WTC11 (cell line): ENCODE measurements around the gene ZNF550.
"Not testable (repeated sequence)": the region's sequence is repeated elsewhere in the genome, so short reads cannot be mapped to it uniquely, and the experiment has no call there.

Experiments used
- ELF4 ChIP-seq: sonication (generic); formaldehyde crosslinking; IDR thresholded peaks from 2 replicates; pipeline ENCODE4 v1.8.1; 2022; ENCODE audit warnings: low read depth, mild to moderate bottlenecking, moderate library complexity, missing genetic modification reagents
- TF ChIP-seq, protein P1 (sequence below): fragments of 200-600 bp; IDR thresholded peaks from 2 replicates; pipeline ENCODE4 v1.8.0; 2022; ENCODE audit warnings: antibody characterized with exemption

- TF ChIP-seq, protein P1, sequence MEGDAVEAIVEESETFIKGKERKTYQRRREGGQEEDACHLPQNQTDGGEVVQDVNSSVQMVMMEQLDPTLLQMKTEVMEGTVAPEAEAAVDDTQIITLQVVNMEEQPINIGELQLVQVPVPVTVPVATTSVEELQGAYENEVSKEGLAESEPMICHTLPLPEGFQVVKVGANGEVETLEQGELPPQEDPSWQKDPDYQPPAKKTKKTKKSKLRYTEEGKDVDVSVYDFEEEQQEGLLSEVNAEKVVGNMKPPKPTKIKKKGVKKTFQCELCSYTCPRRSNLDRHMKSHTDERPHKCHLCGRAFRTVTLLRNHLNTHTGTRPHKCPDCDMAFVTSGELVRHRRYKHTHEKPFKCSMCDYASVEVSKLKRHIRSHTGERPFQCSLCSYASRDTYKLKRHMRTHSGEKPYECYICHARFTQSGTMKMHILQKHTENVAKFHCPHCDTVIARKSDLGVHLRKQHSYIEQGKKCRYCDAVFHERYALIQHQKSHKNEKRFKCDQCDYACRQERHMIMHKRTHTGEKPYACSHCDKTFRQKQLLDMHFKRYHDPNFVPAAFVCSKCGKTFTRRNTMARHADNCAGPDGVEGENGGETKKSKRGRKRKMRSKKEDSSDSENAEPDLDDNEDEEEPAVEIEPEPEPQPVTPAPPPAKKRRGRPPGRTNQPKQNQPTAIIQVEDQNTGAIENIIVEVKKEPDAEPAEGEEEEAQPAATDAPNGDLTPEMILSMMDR: not testable (repeated sequence)
- not testable (repeated sequence) for TF ChIP-seq ELF4 (CRISPR knock-in tag)
Observed at GRCh38 chr19:57518021-57518420, 41.6 kb downstream of the ZNF550 start.
